Measurements from ENCODE around the gene ALX3. TPM values are rescaled to one million over a fixed set of nuclear protein-coding genes. Genes with fewer than 3 reads are reported as not detected.

Gene ALX3
- total RNA-seq, 1 experiment from 2014 or later, result not detected

- H4K20me1 ChIP-seq (ENCODE audit: insufficient read depth), result peaks cover 5% of the 10 kb centered on the region; the same call in 1 of the 2 replicates
- peaks cover 78% of the 10 kb centered on the region for H3F3A ChIP-seq (ENCODE audit: insufficient read depth, low read depth)
- H3K79me2 ChIP-seq (ENCODE audit: low read depth), result no peaks in the 10 kb centered on the region
- no peak overlapping the region for H3K27ac ChIP-seq
- DNase-seq, result no peak
- TF ChIP-seq EZH2 (IDR thresholded peaks at IDR 0.05; ENCODE audit: low read depth) (no peak), CTCF (conservative IDR thresholded peaks at IDR 0.05) (no peak)
- intact Hi-C loops (cut with micrococcal nuclease; ENCODE audit: unreplicated experiment), result loop anchor here (5.0 kb wide), 1 partner anchor 438 kb away; no protein-coding TSS in a partner anchor
- H3K4me1 ChIP-seq (replicated peaks; ENCODE audit: insufficient read depth), result no peaks in the 10 kb centered on the region
- no peaks in the 10 kb centered on the region for H3K9me3 ChIP-seq (ENCODE audit: insufficient read depth, low read depth)
- no peaks in the 10 kb centered on the region for H3K9me2 ChIP-seq (ENCODE audit: insufficient read depth)
- BruUV-seq (replicated peaks), result no TSS peak
- no peaks in the 10 kb centered on the region for H3K27me3 ChIP-seq (ENCODE audit: insufficient read depth, low read depth)
- H3K4me3 ChIP-seq, result no peak overlapping the region
- H3K36me3 ChIP-seq (ENCODE audit: low read depth), result peaks cover 41% of the 10 kb centered on the region
- POLR2A ChIA-PET (ENCODE audit: unreplicated experiment), result interaction anchor here (0.5 kb wide), 1 partner anchor 89 kb away, joined by 3 read pairs; no protein-coding TSS in a partner anchor
- H3K4me2 ChIP-seq, result no peak overlapping the region
- CTCF ChIA-PET, result no interaction called here
- no peak overlapping the region for H2AFZ ChIP-seq
Measured at GRCh38 chr1:110024613-110025012, 45.9 kb downstream of the ALX3 start.

GRCh38 chr1:110021285-110021684 lies 49.2 kb downstream of the ALX3 start:
- no peak for DNase-seq
- no peaks in the 10 kb centered on the region for H3K9me2 ChIP-seq (ENCODE audit: insufficient read depth)
- intact Hi-C loops (cut with micrococcal nuclease; ENCODE audit: unreplicated experiment), result no loop called here
- peaks cover 16% of the 10 kb centered on the region for H3K4me1 ChIP-seq (replicated peaks; ENCODE audit: insufficient read depth)
- no peaks in the 10 kb centered on the region for H3K27me3 ChIP-seq (ENCODE audit: insufficient read depth, low read depth)
- CTCF ChIA-PET, result no interaction called here
- POLR2A ChIA-PET (ENCODE audit: unreplicated experiment), result no interaction called here
- H3K4me2 ChIP-seq, result no peak overlapping the region
- no peaks in the 10 kb centered on the region for H3K79me2 ChIP-seq (ENCODE audit: low read depth)
- H3F3A ChIP-seq (ENCODE audit: insufficient read depth, low read depth), result peaks cover 86% of the 10 kb centered on the region
- peaks cover 73% of the 10 kb centered on the region for H3K36me3 ChIP-seq (ENCODE audit: low read depth)
- H3K27ac ChIP-seq, result no peak overlapping the region
- no peak overlapping the region for H2AFZ ChIP-seq
- no peaks in the 10 kb centered on the region for H3K9me3 ChIP-seq (ENCODE audit: insufficient read depth, low read depth)
- H3K4me3 ChIP-seq, result no peak overlapping the region
- BruUV-seq (replicated peaks), result no TSS peak
- peaks cover 5% of the 10 kb centered on the region; the same call in 1 of the 2 replicates for H4K20me1 ChIP-seq (ENCODE audit: insufficient read depth)
- TF ChIP-seq EZH2 (IDR thresholded peaks at IDR 0.05; ENCODE audit: low read depth) (no peak), CTCF (conservative IDR thresholded peaks at IDR 0.05) (no peak)

GRCh38 chr1:110019770-110020169 lies 50.7 kb downstream of the ALX3 start:
- Histone ChIP-seq H3K4me1 (replicated peaks; ENCODE audit: insufficient read depth) (peaks cover 16% of the 10 kb centered on the region), H3K27me3 (ENCODE audit: insufficient read depth, low read depth) (no peaks in the 10 kb centered on the region), H3K9me3 (ENCODE audit: insufficient read depth, low read depth) (no peaks in the 10 kb centered on the region), H3K27ac (no peak overlapping the region), H3K79me2 (ENCODE audit: low read depth) (no peaks in the 10 kb centered on the region), H3K4me2 (no peak overlapping the region), H3K9me2 (ENCODE audit: insufficient read depth) (no peaks in the 10 kb centered on the region), H3K4me3 (no peak overlapping the region), H4K20me1 (ENCODE audit: insufficient read depth) (peaks cover 5% of the 10 kb centered on the region; the same call in 1 of the 2 replicates), H3K36me3 (ENCODE audit: low read depth) (peaks cover 88% of the 10 kb centered on the region), H3F3A (ENCODE audit: insufficient read depth, low read depth) (peaks cover 96% of the 10 kb centered on the region), H2AFZ (no peak overlapping the region)
- DNase-seq, result no peak
- intact Hi-C loops (cut with micrococcal nuclease; ENCODE audit: unreplicated experiment), result no loop called here
- POLR2A ChIA-PET (ENCODE audit: unreplicated experiment), result no interaction called here
- TF ChIP-seq EZH2 (IDR thresholded peaks at IDR 0.05; ENCODE audit: low read depth) (no peak), CTCF (conservative IDR thresholded peaks at IDR 0.05) (no peak)
- no TSS peak for BruUV-seq (replicated peaks)
- CTCF ChIA-PET, result no interaction called here

Data from PC-9 (cell line).